NCI-H345 (cell line): ENCODE measurements around the gene HYI.
"Not testable (repeated sequence)": the region's sequence is repeated elsewhere in the genome, so short reads cannot be mapped to it uniquely, and the experiment has no call there.

ENCODE experiments used
- DNase-seq: peaks from one replicate; lab custom pipeline; 2025; lab: John Stamatoyannopoulos, UW

The HYI gene, protein sequence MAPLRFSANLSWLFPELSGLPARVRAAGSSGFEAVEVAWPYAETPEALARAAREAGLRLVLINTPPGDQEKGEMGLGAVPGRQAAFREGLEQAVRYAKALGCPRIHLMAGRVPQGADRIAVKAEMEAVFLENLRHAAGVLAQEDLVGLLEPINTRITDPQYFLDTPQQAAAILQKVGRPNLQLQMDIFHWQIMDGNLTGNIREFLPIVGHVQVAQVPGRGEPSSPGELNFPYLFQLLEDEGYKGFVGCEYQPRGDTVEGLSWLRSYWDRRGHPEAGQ

DNA sequence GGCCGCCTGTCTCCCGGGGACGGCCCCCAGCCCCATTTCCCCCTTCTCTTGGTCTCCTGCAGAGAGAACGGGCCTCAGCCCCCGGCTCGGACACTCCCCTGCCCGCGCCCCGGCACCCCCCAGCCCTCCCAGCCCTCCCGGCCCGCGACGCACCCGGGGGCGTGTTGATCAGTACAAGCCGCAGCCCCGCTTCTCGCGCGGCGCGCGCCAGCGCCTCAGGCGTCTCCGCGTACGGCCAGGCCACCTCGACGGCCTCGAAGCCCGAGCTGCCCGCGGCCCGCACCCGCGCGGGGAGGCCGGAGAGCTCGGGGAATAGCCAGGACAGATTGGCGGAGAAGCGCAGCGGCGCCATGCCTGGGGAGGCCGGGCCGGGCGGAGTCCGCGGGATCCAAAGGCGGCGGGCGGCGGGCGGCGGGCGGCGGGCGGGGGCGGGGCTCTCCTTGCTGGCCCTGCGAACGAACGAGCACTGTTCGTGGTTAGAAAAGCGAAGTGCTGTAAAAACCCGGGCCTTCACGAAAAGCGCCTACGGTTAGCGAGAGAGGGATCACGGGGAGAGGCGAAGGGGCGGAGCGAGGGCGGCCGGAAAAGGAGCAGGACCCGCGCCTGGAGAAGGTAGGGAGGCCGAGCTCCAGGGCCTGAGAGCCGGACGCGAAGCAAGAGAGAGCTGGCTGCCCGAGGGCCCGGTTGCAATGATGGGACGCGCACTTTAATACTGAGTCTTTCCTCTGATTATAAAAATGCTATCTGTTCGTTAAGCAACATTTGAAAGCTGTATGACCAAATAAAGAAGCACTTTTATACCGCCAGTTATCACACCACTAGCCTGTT is at the start of gene HYI:
HYI (minus strand) TSS at position 490 of the 828 bp plus-strand sequence; CDS start at position 352, 138 bp downstream.
- peak; percentile 89 for DNase-seq

GRCh38 chr1:43501806-43502205 is 48.1 kb upstream of the HYI start:
- not testable (repeated sequence) for DNase-seq

DNA sequence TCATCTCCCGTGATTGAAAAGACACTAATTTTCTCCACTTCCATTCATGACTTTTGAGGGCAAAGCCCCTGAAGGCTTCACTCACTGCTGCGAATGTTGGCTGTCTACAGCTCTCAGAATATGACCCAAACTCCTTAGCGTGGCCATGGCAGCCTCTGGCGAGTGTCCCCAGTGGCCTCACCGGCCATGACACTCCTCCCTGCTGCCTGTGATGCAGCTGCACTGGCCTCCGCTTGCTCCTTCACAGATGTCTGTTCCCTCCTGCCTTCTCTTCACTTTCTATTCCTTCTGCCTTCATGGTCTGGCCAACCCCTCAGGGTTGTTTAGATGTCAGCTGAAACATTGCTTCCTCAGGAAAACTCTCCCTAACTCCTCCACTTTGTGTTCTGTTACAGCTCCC is 46.2 kb upstream of the HYI start:
- no peak for DNase-seq

DNA sequence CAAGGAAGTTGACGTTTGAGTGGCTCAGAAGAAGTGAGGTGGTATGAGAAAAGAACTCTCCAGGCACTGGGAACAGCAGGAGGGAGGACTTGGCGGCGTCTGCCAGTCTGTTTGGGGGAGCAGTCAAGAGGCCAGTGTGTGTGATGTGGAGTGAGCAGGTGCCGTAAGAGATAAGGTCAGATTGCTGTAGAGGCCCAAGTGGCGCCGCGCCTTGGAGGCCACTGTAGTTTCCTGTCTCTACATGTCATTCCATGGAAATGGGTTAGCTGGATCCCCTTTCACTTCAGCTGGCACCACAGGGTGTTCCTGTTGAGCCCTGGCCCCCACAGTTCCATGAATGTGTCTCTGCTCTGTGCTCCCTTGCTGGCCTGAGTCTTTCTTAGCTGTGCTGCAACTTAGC is 41.5 kb upstream of the HYI start:
- DNase-seq = no peak

GRCh38 chr1:43493661-43494450 is 40.1 kb upstream of the HYI start:
- no peak for DNase-seq

- DNase-seq = no peak
Measured at GRCh38 chr1:43492826-43493225, 39.1 kb upstream of the HYI start.

DNA sequence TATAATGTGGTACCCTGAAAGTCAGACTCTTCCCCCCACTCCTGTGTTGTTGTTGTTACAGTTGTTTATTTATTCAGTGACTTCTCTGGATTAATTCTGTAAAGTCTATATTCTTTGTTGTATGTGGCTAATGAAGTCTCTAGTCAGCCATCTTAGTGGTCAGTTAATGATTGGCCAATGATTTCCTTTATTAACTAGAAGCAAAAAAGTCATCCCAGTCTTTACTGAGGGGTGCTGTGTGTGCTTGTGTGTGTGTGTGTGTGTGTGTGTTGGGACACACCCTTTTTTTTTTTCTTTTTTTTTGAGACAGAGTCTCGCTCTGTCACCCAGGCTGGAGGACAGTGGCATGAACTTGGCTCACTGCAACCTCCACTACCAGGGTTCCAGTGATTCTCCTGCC is 37.3 kb upstream of the HYI start:
- no peak for DNase-seq

DNA sequence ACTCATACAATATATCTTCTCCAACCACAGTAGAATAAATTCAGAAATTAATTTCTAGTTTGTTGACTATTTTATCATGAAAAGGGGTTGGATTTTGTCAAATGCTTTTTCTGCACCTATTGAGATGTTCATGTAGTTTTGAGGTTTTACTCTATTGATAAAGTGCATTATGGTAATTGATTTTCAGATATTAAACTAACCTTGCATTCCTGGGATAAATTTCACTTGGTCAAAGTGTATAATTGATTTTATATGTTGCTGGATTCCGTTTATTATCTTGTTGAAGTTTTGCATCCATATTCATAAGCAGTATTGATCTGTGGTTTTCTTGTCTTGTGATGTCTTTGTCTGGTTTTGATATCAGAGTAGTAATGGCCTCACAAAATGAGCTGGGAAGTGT is 34.4 kb upstream of the HYI start:
- no peak for DNase-seq

- DNase-seq = no peak
Measured at GRCh38 chr1:43484367-43484766, 30.6 kb upstream of the HYI start.

GRCh38 chr1:43482215-43482614 is 28.5 kb upstream of the HYI start:
- DNase-seq = no peak

GRCh38 chr1:43481491-43481890 is 27.8 kb upstream of the HYI start:
- no peak for DNase-seq

DNA sequence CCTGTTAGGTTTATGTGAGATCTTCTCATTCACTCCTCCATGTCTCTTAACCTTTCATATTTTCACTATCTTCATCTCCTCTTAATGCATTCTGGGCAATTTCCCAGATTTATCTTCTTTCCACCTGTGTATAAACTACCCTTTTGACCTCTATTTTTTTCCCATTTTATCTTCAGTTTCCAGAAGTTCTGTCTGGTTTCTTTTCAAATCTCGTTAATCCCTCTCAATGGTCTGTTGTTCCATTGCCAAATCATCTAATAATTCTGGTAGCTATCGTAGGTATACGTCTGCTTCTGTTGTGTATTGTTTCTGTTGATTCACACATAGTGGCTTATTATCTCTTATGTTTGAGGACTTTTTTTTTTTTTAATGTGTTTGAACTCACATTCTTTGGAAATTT is 25.7 kb upstream of the HYI start:
- no peak for DNase-seq

DNA sequence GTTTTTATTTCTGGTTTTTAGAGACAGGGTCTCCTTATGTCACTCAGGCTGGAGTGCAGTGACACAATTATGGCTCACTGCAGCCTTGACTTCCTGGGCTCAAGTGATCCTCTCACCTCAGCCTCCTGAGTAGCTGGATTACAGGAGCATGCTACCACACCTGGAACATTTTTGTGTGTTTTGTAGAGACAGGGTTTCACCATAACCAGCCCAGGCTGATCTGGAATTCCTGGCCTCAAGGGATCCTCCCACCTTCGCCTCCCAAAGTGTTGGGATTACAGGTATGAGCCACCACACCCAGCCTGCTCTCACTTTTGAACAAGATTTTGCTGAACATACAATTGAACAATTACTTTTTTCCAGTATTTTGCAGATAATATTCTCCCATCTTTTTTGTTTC is 24.0 kb upstream of the HYI start:
- no peak for DNase-seq

- DNase-seq = not testable (repeated sequence)
Measured at GRCh38 chr1:43475611-43476401, 22.1 kb upstream of the HYI start.

DNA sequence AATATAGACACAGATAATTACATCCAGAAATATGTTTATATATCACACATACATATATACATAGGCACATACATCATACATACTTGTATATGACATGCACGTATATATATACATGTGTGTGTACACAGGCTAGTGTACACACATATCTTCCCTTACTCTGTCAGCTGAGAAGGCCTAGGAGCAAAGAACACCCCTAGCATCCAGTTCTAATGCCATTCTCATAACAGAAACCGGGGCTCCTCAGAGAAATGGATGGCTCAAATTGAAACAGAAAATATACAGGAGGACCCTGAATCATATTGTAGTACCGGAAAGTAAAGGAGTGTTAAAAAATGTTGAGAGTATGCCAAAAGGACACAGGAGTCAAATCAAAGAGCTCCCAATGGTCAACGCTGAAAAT is 19.7 kb upstream of the HYI start:
- DNase-seq = no peak

- not testable (repeated sequence) for DNase-seq
Measured at GRCh38 chr1:43472463-43473151, 18.9 kb upstream of the HYI start.

GRCh38 chr1:43472087-43472462 is 18.3 kb upstream of the HYI start:
- no peak for DNase-seq

DNA sequence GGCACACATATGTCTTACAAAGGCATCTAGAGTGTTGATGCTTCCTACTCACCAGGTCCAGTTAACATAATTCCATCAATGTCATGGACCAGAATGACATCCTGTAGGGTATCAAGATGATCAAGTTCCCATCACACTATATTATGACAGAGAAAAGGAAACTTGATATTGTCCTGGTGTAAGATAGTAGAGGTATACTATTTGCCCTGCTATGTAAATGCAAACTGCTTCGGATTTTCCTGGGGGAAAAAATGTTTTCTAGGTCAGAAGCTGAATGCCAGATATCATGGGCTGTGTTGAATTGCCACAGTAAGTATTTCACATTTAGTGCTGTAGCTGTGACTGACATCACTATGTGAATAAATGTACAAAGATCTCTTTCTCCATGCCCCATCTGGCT is 16.2 kb upstream of the HYI start:
- no peak for DNase-seq

GRCh38 chr1:43468414-43468813 is 14.7 kb upstream of the HYI start:
- no peak for DNase-seq

- DNase-seq = no peak
Measured at GRCh38 chr1:43466403-43466802, 12.7 kb upstream of the HYI start.

DNA sequence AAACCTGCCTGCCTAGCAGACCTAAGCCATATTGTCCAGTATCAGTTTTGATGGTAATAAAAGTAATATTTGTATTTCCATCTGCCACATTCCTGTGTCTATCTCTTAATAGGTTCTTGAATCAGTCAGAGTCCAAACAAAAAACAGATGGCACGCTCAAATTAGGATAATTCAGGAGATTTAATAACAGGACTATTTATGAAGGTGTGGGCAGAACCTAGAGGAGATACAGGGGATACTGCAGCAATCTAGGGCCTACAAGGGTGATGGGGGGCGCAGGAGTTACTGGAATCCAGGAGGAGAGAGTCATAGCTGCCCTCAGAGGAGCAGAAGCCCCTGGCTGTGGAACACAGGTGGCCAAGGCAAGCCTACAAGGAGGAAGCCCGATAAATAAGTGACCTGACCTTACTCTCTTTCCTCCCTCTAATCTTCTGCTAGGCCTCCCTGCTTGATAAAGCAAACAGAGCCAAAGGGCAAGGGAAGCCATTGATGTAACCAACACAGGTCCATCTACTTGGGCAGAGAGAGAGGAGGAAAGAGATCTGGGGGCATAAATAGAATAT is 11.9 kb upstream of the HYI start:
- no peak for DNase-seq
